B cell (primary cell): ENCODE data around the gene S100A8. TPM values are rescaled to one million over a fixed set of nuclear protein-coding genes. Genes with fewer than 3 reads are reported as not detected.

Experiments used
- ATAC-seq: fragments of 200-7000 bp; cut with Tn5 transposase; one replicate; pipeline ENCODE4 v1.10.0; 2021; ENCODE audit warnings: low read depth, mild to moderate bottlenecking, moderate number of reproducible peaks, moderate library complexity
- CTCF ChIA-PET: fragments of 350-600 bp; sonication (Branson Sonifier 250); formaldehyde crosslinking; loops from one replicate; lab custom pipeline; 2021; ENCODE audit warnings: antibody characterized with exemption, inconsistent platforms; lab: Charles Lee
- POLR2A ChIA-PET: fragments of 350-600 bp; sonication (Branson Sonifier 250); formaldehyde crosslinking; loops from one replicate; lab custom pipeline; 2021; ENCODE audit warnings: antibody characterized with exemption; lab: Charles Lee
- DNase-seq: peaks from one replicate; pipeline ENCODE4 v3.0.0; 2013
- H2AFZ ChIP-seq: 2 replicates; pipeline ENCODE4 v1.6.1; 2012; ENCODE audit warnings: mild to moderate bottlenecking, low read depth, low read length; ENCODE audit not compliant: insufficient read depth, poor library complexity, severe bottlenecking
- H3K27ac ChIP-seq, 2 donors: 1 replicate in 1 of 2; 2 replicates in 1 of 2; pipeline ENCODE4 v1.5.1; 2012 to 2013; ENCODE audit warnings: low read length in 2 of 2, mild to moderate bottlenecking in 2 of 2, moderate library complexity in 1 of 2
- H3K27me3 ChIP-seq, 4 experiments: fragments of 200-600 bp in 1 of 4; sonication (generic) in 1 of 4; replicated peaks in 1 of 4; 1 replicate in 2 of 4; 2 replicates in 2 of 4; pipeline versions ENCODE4 v1.6.1 to v1.7.0; 2013 to 2016; ENCODE audit warnings: low read length in 3 of 4, mild to moderate bottlenecking in 2 of 4, mixed read lengths in 1 of 4, moderate library complexity in 1 of 4; ENCODE audit not compliant: insufficient read depth in 4 of 4, control insufficient read depth in 3 of 4; ENCODE audit errors: control extremely low read depth in 1 of 4
- H3K36me3 ChIP-seq, 2 experiments: replicated peaks in 1 of 2; 1 replicate in 1 of 2; 2 replicates in 1 of 2; pipeline versions ENCODE4 v1.6.1 to v1.7.1; 2013; ENCODE audit warnings: low read length in 1 of 2; ENCODE audit not compliant: insufficient read depth in 2 of 2, control insufficient read depth in 1 of 2; ENCODE audit errors: control extremely low read depth in 1 of 2, extremely low read depth in 1 of 2
- H3K4me1 ChIP-seq, 2 donors: fragments of 200-600 bp in 1 of 2; sonication (generic) in 1 of 2; 1 replicate in 1 of 2; 2 replicates in 1 of 2; pipeline versions ENCODE4 v1.5.1 to v1.6.1; 2013 to 2017; ENCODE audit warnings: low read length in 2 of 2; ENCODE audit not compliant: control insufficient read depth in 2 of 2, insufficient read depth in 2 of 2
- H3K4me2 ChIP-seq: replicated peaks from 2 replicates; pipeline ENCODE3; 2012; ENCODE audit warnings: mild to moderate bottlenecking, low read depth, low read length; ENCODE audit not compliant: poor library complexity, severe bottlenecking
- H3K4me3 ChIP-seq, 5 experiments: fragments of 200-600 bp in 1 of 5; sonication (generic) in 1 of 5; 1 replicate in 3 of 5; 2 replicates in 2 of 5; pipeline versions ENCODE4 v1.5.1 to v1.7.0; 2011 to 2016; ENCODE audit warnings: low read length in 4 of 5, mild to moderate bottlenecking in 4 of 5, low read depth in 2 of 5, control low read depth in 1 of 5, moderate library complexity in 1 of 5; ENCODE audit not compliant: insufficient read depth in 1 of 5; ENCODE audit errors: control extremely low read depth in 1 of 5, extremely low read depth in 1 of 5
- H3K79me2 ChIP-seq: fragments of 200-600 bp; sonication (generic); one replicate; pipeline ENCODE4 v1.6.0; 2016; ENCODE audit warnings: low read length; ENCODE audit not compliant: control insufficient read depth, insufficient read depth
- H3K9ac ChIP-seq: fragments of 200-600 bp; sonication (generic); 2 replicates; pipeline ENCODE4 v1.6.1; 2017; ENCODE audit warnings: mild to moderate bottlenecking, low read length, moderate library complexity
- H3K9me3 ChIP-seq, 3 donors: one replicate each; pipeline versions ENCODE4 v1.6.1 to v1.7.1; 2013; ENCODE audit warnings: low read length in 2 of 3; ENCODE audit not compliant: control insufficient read depth in 2 of 3, insufficient read depth in 1 of 3; ENCODE audit errors: control extremely low read depth in 1 of 3
- H4K20me1 ChIP-seq: 2 replicates; pipeline ENCODE4 v1.6.0; 2012; ENCODE audit warnings: mild to moderate bottlenecking, low read length; ENCODE audit not compliant: insufficient read depth, control insufficient read depth, poor library complexity, severe bottlenecking
- H3K27ac Mint-ChIP-seq: one replicate; pipeline ENCODE4 v1.8.0; 2021; ENCODE audit warnings: mixed read lengths
- H3K27me3 Mint-ChIP-seq: one replicate; pipeline ENCODE4 v1.8.0; 2021; ENCODE audit warnings: mixed read lengths
- H3K4me1 Mint-ChIP-seq: one replicate; pipeline ENCODE4 v1.8.0; 2021; ENCODE audit warnings: mixed read lengths
- H3K4me3 Mint-ChIP-seq: one replicate; pipeline ENCODE4 v1.8.0; 2021; ENCODE audit warnings: mixed read lengths
- H3K9me3 Mint-ChIP-seq: one replicate; pipeline ENCODE4 v1.8.0; 2022; ENCODE audit warnings: mixed read lengths; ENCODE audit not compliant: insufficient read depth
- CTCF ChIP-seq: fragments of 200-600 bp; IDR thresholded peaks from one replicate; pipeline ENCODE4 v1.8.0; 2022; ENCODE audit warnings: antibody characterized with exemption, mild to moderate bottlenecking
- EZH2 ChIP-seq: IDR thresholded peaks from 2 replicates; pipeline ENCODE4 v1.6.1; 2012; ENCODE audit warnings: borderline replicate concordance, low read depth, mild to moderate bottlenecking, moderate library complexity, low read length; ENCODE audit not compliant: insufficient read depth, poor library complexity, severe bottlenecking
- WGBS: methylation state at CpG from one replicate; pipeline ENCODE4 v1.1.5; 2013; ENCODE audit warnings: missing lambda C conversion rate; ENCODE audit not compliant: insufficient coverage; 5-methylcytosine and 5-hydroxymethylcytosine counted together
- intact Hi-C: fragments of 100-400 bp; cut with micrococcal nuclease; formaldehyde crosslinking; loops from one replicate; pipeline ENCODE4 v1.10.0; 2022
- polyA plus RNA-seq: library from polyadenylated mRNA; depleted of rRNA; stranded (reverse); fragments of >200 nt; gene quantifications from 2 replicates; pipeline ENCODE4 v1.2.3, GENCODE V29; 2012
- total RNA-seq, 2 donors: library from RNA; stranded (reverse); fragments of 120-200 nt in 1 of 2; gene quantifications; 1 replicate in 1 of 2; 2 replicates in 1 of 2; pipeline versions ENCODE4 v1.2.3 to v1.2.4, GENCODE V29; 2013 to 2022

S100A8 gene
- total and polyA plus RNA-seq, 2 donors (not counting 1 experiment from before 2014, with no cell fraction given): 3.3 to 16.7 TPM

DNA sequence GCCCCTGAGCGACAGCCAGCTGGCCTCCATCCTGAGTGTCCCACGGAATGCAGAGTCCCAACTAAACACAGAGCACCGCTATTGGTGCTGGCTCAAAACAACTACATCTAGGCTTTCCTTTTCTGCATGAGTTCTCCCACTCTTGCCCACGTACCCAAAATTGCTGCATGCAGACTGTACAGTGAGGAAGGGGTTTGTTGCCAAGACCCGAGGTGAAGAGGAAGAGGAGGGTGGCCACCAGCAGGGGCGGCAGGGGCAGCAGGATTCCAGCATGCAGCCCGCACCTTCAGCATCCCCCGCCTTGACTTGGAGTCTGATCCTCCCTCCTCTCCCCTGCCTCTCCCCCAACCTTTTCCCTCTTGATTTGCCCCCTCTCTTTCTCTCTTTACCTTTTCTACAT is 25.2 kb downstream of the S100A8 start:
- Histone ChIP-seq H3K27me3 (peaks cover 0 to 19% (median under 1%) of the 10 kb centered on the region in 4 experiments), H4K20me1 (no peaks in the 10 kb centered on the region), H3K79me2 (no peaks in the 10 kb centered on the region), H3K9me3 (no peaks in the 10 kb centered on the region), H3K4me3 (no peak overlapping the region), H3K9ac (no peak overlapping the region), H3K27ac (no peak overlapping the region), H3K4me2 (no peak overlapping the region), H2AFZ (no peak overlapping the region), H3K4me1 (no peaks in the 10 kb centered on the region), H3K36me3 (no peaks in the 10 kb centered on the region)
- ATAC-seq (no peak), DNase-seq (no peak)
- no peak for TF ChIP-seq EZH2
- TF ChIP-seq CTCF: no peak
- no peak overlapping the region for H3K27ac Mint-ChIP-seq
- no peaks in the 10 kb centered on the region for H3K9me3 Mint-ChIP-seq
- no peak overlapping the region for H3K4me3 Mint-ChIP-seq
- peaks cover 50% of the 10 kb centered on the region for H3K27me3 Mint-ChIP-seq
- intact Hi-C loops: no loop called here
- ChIA-PET CTCF (interaction anchor here (0.8 kb wide), 1 partner anchor 13 kb away, joined by 4 read pairs; no protein-coding TSS in a partner anchor), POLR2A (no interaction called here)
- H3K4me1 Mint-ChIP-seq: no peaks in the 10 kb centered on the region
- WGBS: 80% methylated on average over 3 of the region's 8 CpGs

GRCh38 chr1:153364766-153365666 is 25.9 kb downstream of the S100A8 start:
- Histone ChIP-seq H3K36me3 (no peaks in the 10 kb centered on the region), H3K27me3 (peaks cover 0 to 19% (median 0%) of the 10 kb centered on the region in 4 experiments), H3K27ac (no peak overlapping the region), H3K79me2 (no peaks in the 10 kb centered on the region), H3K4me1 (no peaks in the 10 kb centered on the region), H3K9ac (no peak overlapping the region), H3K4me2 (no peak overlapping the region), H3K4me3 (no peak overlapping the region), H3K9me3 (no peaks in the 10 kb centered on the region), H2AFZ (no peak overlapping the region), H4K20me1 (no peaks in the 10 kb centered on the region)
- Mint-ChIP-seq H3K4me3 (no peak overlapping the region), H3K27me3 (peaks cover 51% of the 10 kb centered on the region), H3K27ac (no peak overlapping the region), H3K4me1 (no peaks in the 10 kb centered on the region), H3K9me3 (no peaks in the 10 kb centered on the region)
- TF ChIP-seq CTCF: no peak
- no peak for TF ChIP-seq EZH2
- ATAC-seq (no peak), DNase-seq (no peak)
- 81% methylated on average over 10 of the region's 12 CpGs for WGBS
- ChIA-PET POLR2A (no interaction called here), CTCF (interaction anchor here (0.8 to 1.5 kb wide), 3 partner anchors 12 to 16 kb away, joined by 3 to 4 read pairs (median 3); partner anchors contain the start of gene PGLYRP4)
- intact Hi-C loops: no loop called here
